ENCODE results near the gene IL33.
"Not testable (repeated sequence)": the region's sequence is repeated elsewhere in the genome, so short reads cannot be mapped to it uniquely, and the experiment has no call there.

Gene IL33

GRCh38 chr9:6215562-6215961, at the start of gene IL33:
IL33 (plus strand) TSS chr9:6215807; CDS start chr9:6241695, 25,888 bp downstream.
- no peak for DNase-seq (ENCODE audit: low spot score)

GRCh38 chr9:6171667-6172066, 43.9 kb upstream of the IL33 start:
- no peak for DNase-seq (ENCODE audit: low spot score)

- DNase-seq (ENCODE audit: low spot score), result no peak
Measured at GRCh38 chr9:6173914-6174313, 41.7 kb upstream of the IL33 start.

- DNase-seq (ENCODE audit: low spot score), result not testable (repeated sequence)
Measured at GRCh38 chr9:6182549-6183226, 32.9 kb upstream of the IL33 start.

GRCh38 chr9:6183227-6183551, 32.4 kb upstream of the IL33 start:
- DNase-seq (ENCODE audit: low spot score), result no peak

GRCh38 chr9:6183627-6184026, 32.0 kb upstream of the IL33 start:
- DNase-seq (ENCODE audit: low spot score), result no peak

- no peak for DNase-seq (ENCODE audit: low spot score)
Measured at GRCh38 chr9:6184749-6185645, 30.6 kb upstream of the IL33 start.

- DNase-seq (ENCODE audit: low spot score), result no peak
Measured at GRCh38 chr9:6186691-6187090, 28.9 kb upstream of the IL33 start.

GRCh38 chr9:6187272-6187671, 28.3 kb upstream of the IL33 start:
- no peak for DNase-seq (ENCODE audit: low spot score)

GRCh38 chr9:6188466-6188865, 27.1 kb upstream of the IL33 start:
- no peak for DNase-seq (ENCODE audit: low spot score)

- DNase-seq (ENCODE audit: low spot score), result no peak
Measured at GRCh38 chr9:6188906-6189305, 26.7 kb upstream of the IL33 start.

- DNase-seq (ENCODE audit: low spot score), result no peak
Measured at GRCh38 chr9:6194934-6195333, 20.7 kb upstream of the IL33 start.

GRCh38 chr9:6195714-6196360, 19.8 kb upstream of the IL33 start:
- no peak for DNase-seq (ENCODE audit: low spot score)

- DNase-seq (ENCODE audit: low spot score), result peak; percentile 23
Measured at GRCh38 chr9:6197330-6197729, 18.3 kb upstream of the IL33 start.

GRCh38 chr9:6198251-6198650, 17.4 kb upstream of the IL33 start:
- no peak for DNase-seq (ENCODE audit: low spot score)

GRCh38 chr9:6199596-6199995, 16.0 kb upstream of the IL33 start:
- DNase-seq (ENCODE audit: low spot score), result no peak

- no peak for DNase-seq (ENCODE audit: low spot score)
Measured at GRCh38 chr9:6200761-6201160, 14.8 kb upstream of the IL33 start.

GRCh38 chr9:6209966-6210365, 5.6 kb upstream of the IL33 start:
- DNase-seq (ENCODE audit: low spot score), result no peak

- DNase-seq (ENCODE audit: low spot score), result no peak
Measured at GRCh38 chr9:6212722-6213375, 2.8 kb upstream of the IL33 start.

GRCh38 chr9:6214434-6214833, 1.2 kb upstream of the IL33 start:
- DNase-seq (ENCODE audit: low spot score), result no peak

GRCh38 chr9:6214903-6215302, 704 bp upstream of the IL33 start:
- no peak for DNase-seq (ENCODE audit: low spot score)

- no peak for DNase-seq (ENCODE audit: low spot score)
Measured at GRCh38 chr9:6216002-6216401, 395 bp downstream of the IL33 start.

GRCh38 chr9:6216951-6217350, 1.3 kb downstream of the IL33 start:
- DNase-seq (ENCODE audit: low spot score), result no peak

All from HuH-7 (cell line).